Activated CD4-positive, alpha-beta T cell treated with anti-CD3 and anti-CD28 coated beads, Interleukin-2, amount 10 ng/mL, durations not matched to agents 7 days and 5 days (primary cell): Measurements from ENCODE around the gene CCR5AS. TPM values are rescaled to one million over a fixed set of nuclear protein-coding genes. Genes with fewer than 3 reads are reported as not detected.
A peak's percentile ranks its signal among the peaks of the same experiment; 100 is the strongest.
"Not testable (repeated sequence)": the region's sequence is repeated elsewhere in the genome, so short reads cannot be mapped to it uniquely, and the experiment has no call there.

ENCODE experiments used
- CTCF ChIA-PET: fragments of 350-600 bp; sonication (Branson Sonifier 250); formaldehyde crosslinking; loops from one replicate; lab custom pipeline; 2021; ENCODE audit warnings: antibody characterized with exemption; lab: Charles Lee
- POLR2A ChIA-PET: fragments of 350-600 bp; sonication (Branson Sonifier 250); formaldehyde crosslinking; loops from one replicate; lab custom pipeline; 2021; ENCODE audit warnings: antibody characterized with exemption; lab: Charles Lee
- DNase-seq: peaks from one replicate; pipeline ENCODE4 v3.0.0-alpha.2; 2020
- H3K27ac Mint-ChIP-seq: one replicate; pipeline ENCODE4 v1.8.0; 2021; ENCODE audit warnings: mild to moderate bottlenecking, moderate library complexity, mixed read lengths
- H3K27me3 Mint-ChIP-seq: one replicate; pipeline ENCODE4 v1.8.0; 2021; ENCODE audit warnings: mixed read lengths
- H3K36me3 Mint-ChIP-seq: one replicate; pipeline ENCODE4 v1.8.0; 2021; ENCODE audit warnings: low read depth, mixed read lengths
- H3K4me1 Mint-ChIP-seq: one replicate; pipeline ENCODE4 v1.8.0; 2021; ENCODE audit warnings: mixed read lengths
- H3K4me3 Mint-ChIP-seq: one replicate; pipeline ENCODE4 v1.8.0; 2021; ENCODE audit warnings: mild to moderate bottlenecking, moderate library complexity, mixed read lengths
- H3K9me3 Mint-ChIP-seq: one replicate; pipeline ENCODE4 v1.8.0; 2021; ENCODE audit warnings: mixed read lengths
- total RNA-seq, 2 experiments: library from RNA; stranded (reverse); gene quantifications; one replicate each; pipeline ENCODE4 v1.2.3, GENCODE V29; 2021

Gene CCR5AS

DNA sequence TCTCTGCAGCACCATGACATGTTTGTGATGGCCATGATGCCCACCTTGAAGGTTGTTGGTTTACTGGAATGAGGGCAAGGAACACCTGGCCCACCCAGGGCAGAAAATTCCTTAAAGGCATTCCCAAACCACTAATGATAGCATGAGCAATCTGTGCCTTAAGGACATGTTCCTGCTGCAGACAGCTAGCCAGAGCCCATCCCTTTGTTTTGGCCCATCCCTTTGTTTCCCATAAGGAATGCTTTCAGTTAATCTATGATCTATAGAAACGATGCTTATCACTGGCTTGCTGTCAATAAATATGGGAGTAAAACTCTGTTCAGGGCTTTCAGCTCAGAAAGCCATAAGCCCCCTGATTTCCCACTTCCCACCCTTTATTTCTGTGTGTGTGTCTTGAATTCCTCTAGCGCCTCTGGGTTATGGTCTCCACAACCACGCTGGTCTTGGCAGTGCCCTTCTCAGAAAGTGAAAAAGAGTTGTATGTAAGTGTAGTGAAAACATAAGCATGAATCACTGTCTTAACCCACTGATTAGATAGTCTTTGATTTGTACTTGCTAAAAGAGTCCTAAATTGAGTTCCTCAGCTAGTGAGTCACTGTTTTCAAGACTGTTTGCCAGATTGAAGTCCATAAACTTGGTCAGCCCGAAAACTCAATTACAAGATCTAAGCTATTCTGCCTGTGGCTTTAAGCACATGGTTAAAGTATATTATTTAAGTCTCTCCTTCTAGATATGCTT lies 72.0 kb downstream of the CCR5AS start:
- Mint-ChIP-seq H3K4me3 (no peak overlapping the region), H3K4me1 (peaks cover 13% of the 10 kb centered on the region), H3K27me3 (peaks cover 23% of the 10 kb centered on the region), H3K27ac (no peak overlapping the region), H3K9me3 (peaks cover 34% of the 10 kb centered on the region), H3K36me3 (peaks cover 26% of the 10 kb centered on the region)
- CTCF ChIA-PET: interaction anchor here (0.9 to 1.4 kb wide), 4 partner anchors 8 to 34 kb away, joined by 3 to 5 read pairs (median 3); no protein-coding TSS in a partner anchor
- no peak for DNase-seq
- POLR2A ChIA-PET: no interaction called here

DNA sequence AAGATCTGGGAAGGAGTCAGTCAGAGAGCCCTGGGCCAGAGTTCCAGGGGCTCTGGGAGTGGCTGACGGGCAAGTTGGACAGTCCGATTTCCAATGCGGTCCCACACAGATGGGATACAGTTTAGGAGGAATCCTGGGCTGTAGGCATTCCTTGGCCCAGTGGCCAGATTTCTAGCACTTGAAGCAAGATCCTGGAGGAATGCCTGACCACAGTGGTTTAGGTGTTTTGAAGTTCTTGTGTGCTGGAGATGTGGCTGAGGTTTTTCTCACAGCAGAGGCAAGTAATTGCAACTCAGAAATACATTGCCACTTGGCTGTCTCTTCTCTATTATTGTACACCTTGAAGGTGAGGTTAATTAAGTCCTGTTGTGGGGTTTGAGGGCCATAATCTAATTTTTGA lies 76.2 kb downstream of the CCR5AS start:
- not testable (repeated sequence) for H3K9me3 Mint-ChIP-seq
- H3K4me1 Mint-ChIP-seq: peaks cover 12% of the 10 kb centered on the region

GRCh38 chr3:46325645-46326300 lies 81.1 kb downstream of the CCR5AS start:
- DNase-seq: no peak
- H3K4me1 Mint-ChIP-seq: no peaks in the 10 kb centered on the region
- POLR2A ChIA-PET: no interaction called here
- peaks cover 32% of the 10 kb centered on the region for H3K27me3 Mint-ChIP-seq
- no peak overlapping the region for H3K27ac Mint-ChIP-seq
- H3K4me3 Mint-ChIP-seq: no peak overlapping the region
- peaks cover 2% of the 10 kb centered on the region for H3K36me3 Mint-ChIP-seq
- peaks cover under 1% of the 10 kb centered on the region for H3K9me3 Mint-ChIP-seq
- CTCF ChIA-PET: interaction anchor here (1.0 to 1.1 kb wide), 2 partner anchors 14 to 60 kb away, joined by 3 read pairs; no protein-coding TSS in a partner anchor

More for the DNA sequence above, 76.2 kb downstream of the CCR5AS start:
- peaks cover 19% of the 10 kb centered on the region for H3K27me3 Mint-ChIP-seq
- H3K4me3 Mint-ChIP-seq, POLR2A ChIA-PET, H3K36me3 Mint-ChIP-seq, DNase-seq, H3K27ac Mint-ChIP-seq, CTCF ChIA-PET: not testable (repeated sequence)

- H3K4me3 Mint-ChIP-seq: no peak overlapping the region
- H3K9me3 Mint-ChIP-seq: peaks cover 4% of the 10 kb centered on the region
- CTCF ChIA-PET: no interaction called here
Measured at GRCh38 chr3:46324036-46324435, 82.8 kb downstream of the CCR5AS start.

GRCh38 chr3:46321461-46322104 lies 85.3 kb downstream of the CCR5AS start:
- peaks cover 5% of the 10 kb centered on the region for H3K36me3 Mint-ChIP-seq
- no peak for DNase-seq
- H3K4me1 Mint-ChIP-seq: no peaks in the 10 kb centered on the region
- H3K4me3 Mint-ChIP-seq: no peak overlapping the region
- peaks cover 57% of the 10 kb centered on the region for H3K27me3 Mint-ChIP-seq
- H3K27ac Mint-ChIP-seq: no peak overlapping the region
- CTCF ChIA-PET: interaction anchor here (0.6 to 1.6 kb wide), 3 partner anchors 9 to 144 kb away, joined by 3 to 5 read pairs (median 4); no protein-coding TSS in a partner anchor
- H3K9me3 Mint-ChIP-seq: peaks cover 17% of the 10 kb centered on the region
- POLR2A ChIA-PET: no interaction called here

More at GRCh38 chr3:46324036-46324435, 82.8 kb downstream of the CCR5AS start:
- H3K4me1 Mint-ChIP-seq: no peaks in the 10 kb centered on the region
- DNase-seq: no peak
- H3K36me3 Mint-ChIP-seq: peaks cover 5% of the 10 kb centered on the region
- H3K27ac Mint-ChIP-seq: no peak overlapping the region
- POLR2A ChIA-PET: no interaction called here
- peaks cover 41% of the 10 kb centered on the region for H3K27me3 Mint-ChIP-seq

DNA sequence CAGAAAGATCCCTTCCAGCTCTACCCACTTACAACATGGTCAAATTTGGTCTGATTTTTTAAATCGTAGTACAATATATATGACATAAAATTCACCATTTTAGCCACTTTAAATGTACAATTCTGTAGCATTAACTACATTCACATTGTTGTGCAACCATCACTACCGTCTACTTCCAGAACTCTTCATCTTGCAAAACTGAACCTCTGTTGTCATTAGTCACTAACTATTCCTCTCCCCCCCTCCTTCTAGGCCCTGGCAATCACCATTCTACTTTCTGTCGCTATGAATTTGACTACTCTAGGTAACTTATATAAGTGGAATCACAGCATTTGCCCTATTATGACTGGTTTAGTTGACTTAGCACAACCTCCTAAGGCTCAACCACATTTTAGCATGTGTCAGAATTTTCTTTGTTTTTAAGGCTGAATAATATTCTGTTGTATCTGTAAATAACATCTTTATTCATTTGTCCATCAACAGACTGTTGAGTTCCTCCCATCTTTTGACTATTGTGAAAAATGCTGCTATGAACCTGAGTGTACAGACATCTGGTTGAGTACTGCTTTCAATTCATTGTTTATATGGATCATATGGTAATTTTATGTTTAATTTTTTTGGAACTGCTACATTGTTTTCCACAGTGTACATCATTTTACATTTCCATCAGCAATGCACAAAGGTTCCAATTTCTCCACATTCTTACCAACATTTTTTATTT lies 88.5 kb downstream of the CCR5AS start:
- no peak for DNase-seq
- Mint-ChIP-seq H3K4me3 (no peak overlapping the region), H3K36me3 (peaks cover 12% of the 10 kb centered on the region), H3K27ac (no peak overlapping the region), H3K9me3 (peaks cover 27% of the 10 kb centered on the region), H3K4me1 (peaks cover 11% of the 10 kb centered on the region), H3K27me3 (peaks cover 60% of the 10 kb centered on the region)
- CTCF ChIA-PET: no interaction called here
- POLR2A ChIA-PET: interaction anchor here (0.5 kb wide), 1 partner anchor 67 kb away, joined by 8 read pairs; no protein-coding TSS in a partner anchor

GRCh38 chr3:46316206-46316605 lies 90.7 kb downstream of the CCR5AS start:
- peaks cover 27% of the 10 kb centered on the region for H3K9me3 Mint-ChIP-seq
- H3K4me3 Mint-ChIP-seq: no peak overlapping the region
- peaks cover 11% of the 10 kb centered on the region for H3K4me1 Mint-ChIP-seq
- CTCF ChIA-PET: interaction anchor here (0.5 kb wide), 1 partner anchor 713 kb away, joined by 3 read pairs; no protein-coding TSS in a partner anchor
- H3K36me3 Mint-ChIP-seq: peaks cover 13% of the 10 kb centered on the region
- DNase-seq: no peak
- peaks cover 45% of the 10 kb centered on the region for H3K27me3 Mint-ChIP-seq
- POLR2A ChIA-PET: no interaction called here
- H3K27ac Mint-ChIP-seq: no peak overlapping the region

GRCh38 chr3:46314517-46314916 lies 92.3 kb downstream of the CCR5AS start:
- H3K9me3 Mint-ChIP-seq: peaks cover 23% of the 10 kb centered on the region
- H3K4me3 Mint-ChIP-seq: no peak overlapping the region
- CTCF ChIA-PET: interaction anchor here (1.0 to 1.4 kb wide), 3 partner anchors 15 to 106 kb away, joined by 3 to 5 read pairs (median 3); partner anchors contain the start of gene CCR1
- H3K36me3 Mint-ChIP-seq: peaks cover 13% of the 10 kb centered on the region
- peaks cover 11% of the 10 kb centered on the region for H3K4me1 Mint-ChIP-seq
- POLR2A ChIA-PET: no interaction called here
- H3K27ac Mint-ChIP-seq: no peak overlapping the region
- DNase-seq: peak; percentile 15
- H3K27me3 Mint-ChIP-seq: peaks cover 43% of the 10 kb centered on the region

Other genes with a start within 250 kb of the CCR5AS start
- gene CCR1, start 198.8 kb downstream of the CCR5AS start, total RNA-seq: 1 to 10 TPM; 6.4 to 6.6 TPM
- not detected for gene CCR3, start 164.6 kb downstream of the CCR5AS start, total RNA-seq
- 10 to 100 TPM; 28.6 to 29.1 TPM for gene CCR2, start 53.0 kb downstream of the CCR5AS start, total RNA-seq
- 10 to 100 TPM; 21.6 to 25.2 TPM for gene CCR5, start 36.1 kb downstream of the CCR5AS start, total RNA-seq
- 1 to 10 TPM; 5.3 to 5.8 TPM for gene CCRL2, start 193 bp upstream of the CCR5AS start, total RNA-seq
- not detected for gene LTF, start 57.8 kb upstream of the CCR5AS start, total RNA-seq
- not detected for gene RTP3, start 90.9 kb upstream of the CCR5AS start, total RNA-seq
- under 1 TPM; 0.27 to 0.29 TPM for gene LRRC2, start 159.2 kb upstream of the CCR5AS start, total RNA-seq
- gene FAM240A, start 205.5 kb upstream of the CCR5AS start, total RNA-seq: not detected